Endothelial cell (in vitro differentiated cells): ENCODE measurements around the gene KIF17. TPM values are rescaled to one million over a fixed set of nuclear protein-coding genes. Genes with fewer than 3 reads are reported as not detected.

Experiments
- DNase-seq: peaks from one replicate; pipeline ENCODE4 v3.0.0; 2021; ENCODE audit warnings: low spot score
- H3K27ac Mint-ChIP-seq: one replicate; pipeline ENCODE4 v1.8.0; 2021; ENCODE audit warnings: mixed read lengths, inconsistent platforms; ENCODE audit not compliant: unreplicated experiment
- H3K27me3 Mint-ChIP-seq: one replicate; pipeline ENCODE4 v1.8.0; 2021; ENCODE audit warnings: mild to moderate bottlenecking, moderate library complexity, mixed read lengths, inconsistent platforms; ENCODE audit not compliant: unreplicated experiment
- H3K36me3 Mint-ChIP-seq: one replicate; pipeline ENCODE4 v1.8.0; 2021; ENCODE audit warnings: mild to moderate bottlenecking, low read depth, mixed read lengths, inconsistent platforms; ENCODE audit not compliant: unreplicated experiment
- H3K4me1 Mint-ChIP-seq: one replicate; pipeline ENCODE4 v1.8.0; 2021; ENCODE audit warnings: mild to moderate bottlenecking, mixed read lengths, inconsistent platforms; ENCODE audit not compliant: unreplicated experiment
- H3K4me3 Mint-ChIP-seq: one replicate; pipeline ENCODE4 v1.8.0; 2021; ENCODE audit warnings: mild to moderate bottlenecking, mixed read lengths, inconsistent platforms; ENCODE audit not compliant: unreplicated experiment
- H3K9me3 Mint-ChIP-seq: one replicate; pipeline ENCODE4 v1.8.0; 2021; ENCODE audit warnings: mixed read lengths, inconsistent platforms; ENCODE audit not compliant: unreplicated experiment
- total RNA-seq: library from RNA; stranded (reverse); fragmentation: NEBNext Ultra II Directional; extraction: Animal tissue kit (Norgen Biotek cat#: 25700); gene quantifications from one replicate; pipeline ENCODE4 v1.2.1, GENCODE V29; 2021; ENCODE audit not compliant: unreplicated experiment
- TF ChIP-seq, protein P1 (sequence below): fragments of 200-600 bp; sonication (generic); IDR thresholded peaks from one replicate; pipeline ENCODE4 v1.5.0; 2021; ENCODE audit warnings: antibody characterized with exemption; ENCODE audit not compliant: unreplicated experiment

Gene KIF17
- total RNA-seq, 1 donor from 2014 or later, result 1.8 TPM

- H3K27ac Mint-ChIP-seq, result no peak overlapping the region
- TF ChIP-seq, protein P1, sequence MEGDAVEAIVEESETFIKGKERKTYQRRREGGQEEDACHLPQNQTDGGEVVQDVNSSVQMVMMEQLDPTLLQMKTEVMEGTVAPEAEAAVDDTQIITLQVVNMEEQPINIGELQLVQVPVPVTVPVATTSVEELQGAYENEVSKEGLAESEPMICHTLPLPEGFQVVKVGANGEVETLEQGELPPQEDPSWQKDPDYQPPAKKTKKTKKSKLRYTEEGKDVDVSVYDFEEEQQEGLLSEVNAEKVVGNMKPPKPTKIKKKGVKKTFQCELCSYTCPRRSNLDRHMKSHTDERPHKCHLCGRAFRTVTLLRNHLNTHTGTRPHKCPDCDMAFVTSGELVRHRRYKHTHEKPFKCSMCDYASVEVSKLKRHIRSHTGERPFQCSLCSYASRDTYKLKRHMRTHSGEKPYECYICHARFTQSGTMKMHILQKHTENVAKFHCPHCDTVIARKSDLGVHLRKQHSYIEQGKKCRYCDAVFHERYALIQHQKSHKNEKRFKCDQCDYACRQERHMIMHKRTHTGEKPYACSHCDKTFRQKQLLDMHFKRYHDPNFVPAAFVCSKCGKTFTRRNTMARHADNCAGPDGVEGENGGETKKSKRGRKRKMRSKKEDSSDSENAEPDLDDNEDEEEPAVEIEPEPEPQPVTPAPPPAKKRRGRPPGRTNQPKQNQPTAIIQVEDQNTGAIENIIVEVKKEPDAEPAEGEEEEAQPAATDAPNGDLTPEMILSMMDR, result no peak
- H3K27me3 Mint-ChIP-seq, result peaks cover 3% of the 10 kb centered on the region
- no peaks in the 10 kb centered on the region for H3K9me3 Mint-ChIP-seq
- H3K36me3 Mint-ChIP-seq, result no peaks in the 10 kb centered on the region
- no peak for DNase-seq
- peaks cover 10% of the 10 kb centered on the region for H3K4me1 Mint-ChIP-seq
- H3K4me3 Mint-ChIP-seq, result no peak overlapping the region
Observed at GRCh38 chr1:20710469-20711284, 7.1 kb downstream of the KIF17 start.

- H3K27me3 Mint-ChIP-seq, result peaks cover 3% of the 10 kb centered on the region
- TF ChIP-seq, protein P1, result no peak
- no peaks in the 10 kb centered on the region for H3K9me3 Mint-ChIP-seq
- H3K4me3 Mint-ChIP-seq, result no peak overlapping the region
- H3K4me1 Mint-ChIP-seq, result peaks cover 4% of the 10 kb centered on the region
- no peaks in the 10 kb centered on the region for H3K36me3 Mint-ChIP-seq
- H3K27ac Mint-ChIP-seq, result no peak overlapping the region
- DNase-seq, result no peak
Observed at GRCh38 chr1:20709868-20710267, 7.9 kb downstream of the KIF17 start.

- H3K4me3 Mint-ChIP-seq, result no peak overlapping the region
- peaks cover 3% of the 10 kb centered on the region for H3K27me3 Mint-ChIP-seq
- no peak for DNase-seq
- H3K27ac Mint-ChIP-seq, result no peak overlapping the region
- peaks cover 3% of the 10 kb centered on the region for H3K4me1 Mint-ChIP-seq
- H3K9me3 Mint-ChIP-seq, result no peaks in the 10 kb centered on the region
- TF ChIP-seq, protein P1, result no peak
- no peaks in the 10 kb centered on the region for H3K36me3 Mint-ChIP-seq
Observed at GRCh38 chr1:20708891-20709290, 8.9 kb downstream of the KIF17 start.

DNA sequence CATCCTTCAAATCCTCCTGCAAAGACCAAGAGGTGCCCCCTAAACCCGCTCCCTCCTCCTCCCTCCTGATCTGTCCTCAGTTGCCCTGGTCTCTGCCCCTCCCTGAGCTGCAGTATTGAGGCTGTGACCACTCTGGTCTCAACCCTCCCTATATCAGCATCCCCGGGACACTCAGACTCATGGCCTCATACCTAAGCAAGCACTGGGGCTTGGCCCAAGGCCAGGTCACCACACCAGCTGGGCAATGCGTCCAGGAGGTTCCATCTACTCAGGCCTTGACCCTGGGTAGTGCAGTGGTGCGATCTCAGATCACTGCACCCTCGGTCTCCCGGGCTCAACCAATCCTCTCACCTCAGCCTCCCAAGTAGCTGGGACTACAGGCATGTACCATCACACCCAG lies 9.8 kb downstream of the KIF17 start:
- H3K4me1 Mint-ChIP-seq, result peaks cover 3% of the 10 kb centered on the region
- no peak overlapping the region for H3K4me3 Mint-ChIP-seq
- no peak overlapping the region for H3K27ac Mint-ChIP-seq
- TF ChIP-seq, protein P1, result no peak
- no peaks in the 10 kb centered on the region for H3K9me3 Mint-ChIP-seq
- no peak for DNase-seq
- peaks cover 2% of the 10 kb centered on the region for H3K36me3 Mint-ChIP-seq
- H3K27me3 Mint-ChIP-seq, result peaks cover 5% of the 10 kb centered on the region

DNA sequence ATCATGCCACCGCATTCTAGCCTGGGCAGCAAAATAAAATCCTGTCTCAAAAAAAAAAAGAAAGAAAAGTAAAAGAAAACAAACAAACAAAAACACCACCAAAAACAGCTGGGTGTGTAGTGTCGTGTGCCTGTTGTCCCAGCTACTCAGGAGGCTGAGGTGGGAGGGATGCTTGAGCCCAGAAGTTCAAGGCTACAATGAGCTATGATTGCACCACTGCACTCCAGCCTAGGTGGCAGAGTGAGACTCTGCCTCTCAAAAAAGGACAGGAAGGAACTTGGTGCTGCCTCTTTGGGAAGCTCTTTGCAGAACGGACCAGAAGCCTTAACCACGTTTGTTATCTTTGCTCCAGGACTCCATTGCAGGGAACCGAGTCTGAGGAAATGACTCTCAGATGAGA lies 11.0 kb downstream of the KIF17 start:
- Mint-ChIP-seq H3K9me3 (no peaks in the 10 kb centered on the region), H3K36me3 (peaks cover 4% of the 10 kb centered on the region), H3K27me3 (peaks cover 6% of the 10 kb centered on the region), H3K4me1 (peaks cover 3% of the 10 kb centered on the region), H3K27ac (no peak overlapping the region), H3K4me3 (no peak overlapping the region)
- no peak for DNase-seq
- TF ChIP-seq, protein P1, result no peak
